GM20000 (cell line): ENCODE results near the gene HOXC12.

ENCODE experiments used
- DNase-seq: peaks from one replicate; pipeline ENCODE4 v3.0.0; 2012; ENCODE audit warnings: low spot score
- CTCF ChIP-seq: IDR thresholded peaks from 2 replicates; pipeline ENCODE4 v1.5.1; 2012; ENCODE audit warnings: mild to moderate bottlenecking, control low read depth; ENCODE audit errors: extremely low read depth, missing control alignments

HOXC12 gene

GRCh38 chr12:53960187-53961024, 5.7 kb downstream of the HOXC12 start:
- DNase-seq, result no peak
- TF ChIP-seq CTCF, result no peak

GRCh38 chr12:53961025-53961761, 6.5 kb downstream of the HOXC12 start:
- no peak for TF ChIP-seq CTCF
- no peak for DNase-seq

- DNase-seq, result no peak
- TF ChIP-seq CTCF, result no peak
Measured at GRCh38 chr12:53963005-53963404, 8.3 kb downstream of the HOXC12 start.

- no peak for TF ChIP-seq CTCF
Measured at GRCh38 chr12:53963434-53964314, 9.0 kb downstream of the HOXC12 start.

GRCh38 chr12:53964315-53964713, 9.6 kb downstream of the HOXC12 start:
- no peak for DNase-seq
- TF ChIP-seq CTCF, result no peak

More at GRCh38 chr12:53963434-53964314, 9.0 kb downstream of the HOXC12 start:
- DNase-seq, result no peak

- TF ChIP-seq CTCF, result no peak
- DNase-seq, result no peak
Measured at GRCh38 chr12:53965281-53966084, 10.8 kb downstream of the HOXC12 start.
